Uterus (tissue), 2 donors: Measurements from ENCODE around the gene C1orf198.

Experiments
- POLR2A ChIP-seq, 2 donors: fragments of 450-650 bp; IDR thresholded peaks; one replicate each; pipeline ENCODE4 v1.6.1; 2016; ENCODE audit warnings: antibody characterized with exemption in 2 of 2, mild to moderate bottlenecking in 1 of 2, moderate library complexity in 1 of 2
- TF ChIP-seq, protein P1 (sequence below), 4 experiments: fragments of 200-600 bp in 2 of 4; fragments of 450-650 bp in 2 of 4; sonication (generic) in 2 of 4; IDR thresholded peaks; one replicate each; pipeline ENCODE4 v1.5.1; 2016 to 2019; ENCODE audit warnings: antibody characterized with exemption in 4 of 4, mild to moderate bottlenecking in 2 of 4, moderate library complexity in 1 of 4

DNA sequence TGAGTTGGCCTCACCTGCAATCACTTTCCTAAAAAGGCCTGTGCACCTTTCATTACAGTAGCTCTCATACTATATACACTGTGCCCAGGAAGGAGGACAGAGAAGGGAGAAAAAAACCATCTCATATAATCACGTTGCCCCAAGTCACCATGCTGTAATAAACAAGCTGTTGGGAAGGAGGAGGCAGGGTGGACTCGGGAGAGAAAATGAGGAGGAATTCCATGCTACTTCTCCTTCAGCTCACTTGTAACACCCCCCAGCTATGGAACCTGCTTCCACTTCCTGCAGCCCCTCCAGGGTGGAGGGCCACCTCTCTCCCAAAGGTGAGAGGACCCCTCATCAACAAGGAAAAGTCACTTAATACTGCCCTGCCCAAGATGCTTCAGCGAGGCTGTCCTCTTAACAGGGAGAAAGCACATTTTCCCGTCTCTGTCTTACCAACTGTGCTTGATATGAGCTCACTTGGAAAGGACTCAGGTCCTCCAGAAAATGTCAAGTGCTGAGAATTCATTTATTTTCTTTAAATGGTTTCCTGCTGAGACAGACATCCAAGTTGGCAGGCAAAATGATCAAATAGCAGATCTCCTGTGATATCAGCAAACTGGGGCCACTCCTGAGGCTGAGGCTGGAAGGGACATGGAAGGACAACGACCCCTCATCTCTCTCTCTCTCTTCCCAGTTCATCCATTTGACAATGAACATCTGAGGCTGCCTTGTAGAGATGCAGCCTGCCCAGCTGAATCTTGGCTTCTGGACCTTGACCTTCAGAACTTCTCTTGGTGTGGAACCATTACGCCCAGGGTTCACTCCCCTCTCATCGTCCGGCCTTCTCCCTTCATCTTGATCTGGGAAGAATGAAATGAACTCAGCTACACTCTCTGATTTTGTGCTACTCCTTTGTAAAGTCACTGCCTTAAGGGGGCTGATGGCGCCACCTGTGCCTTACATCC, 67.2 kb downstream of the C1orf198 start:
- TF ChIP-seq, protein P1, sequence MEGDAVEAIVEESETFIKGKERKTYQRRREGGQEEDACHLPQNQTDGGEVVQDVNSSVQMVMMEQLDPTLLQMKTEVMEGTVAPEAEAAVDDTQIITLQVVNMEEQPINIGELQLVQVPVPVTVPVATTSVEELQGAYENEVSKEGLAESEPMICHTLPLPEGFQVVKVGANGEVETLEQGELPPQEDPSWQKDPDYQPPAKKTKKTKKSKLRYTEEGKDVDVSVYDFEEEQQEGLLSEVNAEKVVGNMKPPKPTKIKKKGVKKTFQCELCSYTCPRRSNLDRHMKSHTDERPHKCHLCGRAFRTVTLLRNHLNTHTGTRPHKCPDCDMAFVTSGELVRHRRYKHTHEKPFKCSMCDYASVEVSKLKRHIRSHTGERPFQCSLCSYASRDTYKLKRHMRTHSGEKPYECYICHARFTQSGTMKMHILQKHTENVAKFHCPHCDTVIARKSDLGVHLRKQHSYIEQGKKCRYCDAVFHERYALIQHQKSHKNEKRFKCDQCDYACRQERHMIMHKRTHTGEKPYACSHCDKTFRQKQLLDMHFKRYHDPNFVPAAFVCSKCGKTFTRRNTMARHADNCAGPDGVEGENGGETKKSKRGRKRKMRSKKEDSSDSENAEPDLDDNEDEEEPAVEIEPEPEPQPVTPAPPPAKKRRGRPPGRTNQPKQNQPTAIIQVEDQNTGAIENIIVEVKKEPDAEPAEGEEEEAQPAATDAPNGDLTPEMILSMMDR (IDR thresholded peaks at IDR 0.05), result no peak
- no peak for TF ChIP-seq POLR2A (IDR thresholded peaks at IDR 0.05)
